Prostate gland (tissue), 2 donors: ENCODE results near the gene SLC25A12. TPM values are rescaled to one million over a fixed set of nuclear protein-coding genes. Genes with fewer than 3 reads are reported as not detected.

Experiments used
- DNase-seq: peaks from one replicate; pipeline ENCODE4 v3.0.0-alpha.2; 2019; ENCODE audit warnings: low spot score
- H3K27ac ChIP-seq, 2 donors: fragments of 200-600 bp; sonication (generic); 2 replicates each; pipeline ENCODE4 v1.5.1; 2017 to 2019
- H3K27me3 ChIP-seq: fragments of 200-600 bp; sonication (generic); replicated peaks from 2 replicates; pipeline ENCODE4 v1.5.1; 2019; ENCODE audit not compliant: insufficient read depth
- H3K36me3 ChIP-seq, 2 donors: fragments of 200-600 bp; sonication (generic); 1 replicate in 1 of 2; 2 replicates in 1 of 2; pipeline versions ENCODE4 v1.5.1 to v1.8.1; 2017 to 2019
- H3K4me1 ChIP-seq: fragments of 200-600 bp; sonication (generic); replicated peaks from 2 replicates; pipeline ENCODE4 v1.5.1; 2019
- H3K4me3 ChIP-seq, 2 donors: fragments of 200-600 bp; sonication (generic); 2 replicates each; pipeline ENCODE4 v1.5.1; 2017 to 2019
- H3K9me3 ChIP-seq: fragments of 200-600 bp; sonication (generic); 2 replicates; pipeline ENCODE4 v1.5.1; 2017
- CTCF ChIP-seq, 4 experiments: fragments of 200-600 bp in 2 of 4; fragments of 450-650 bp in 2 of 4; sonication (generic) in 2 of 4; IDR thresholded peaks; 1 replicate in 3 of 4; 2 replicates in 1 of 4; pipeline ENCODE4 v1.5.1; 2016 to 2019; ENCODE audit warnings: antibody characterized with exemption in 4 of 4, mild to moderate bottlenecking in 2 of 4, moderate library complexity in 2 of 4
- POLR2A ChIP-seq: fragments of 450-650 bp; IDR thresholded peaks from one replicate; pipeline ENCODE4 v1.6.1; 2016; ENCODE audit warnings: antibody characterized with exemption, mild to moderate bottlenecking
- POLR2AphosphoS5 ChIP-seq: sonication (generic); formaldehyde crosslinking; IDR thresholded peaks from one replicate; pipeline ENCODE4 v1.6.1; 2017; ENCODE audit warnings: antibody characterized with exemption
- WGBS: methylation state at CpG from one replicate; pipeline ENCODE4 v1.1.5; 2018; 5-methylcytosine and 5-hydroxymethylcytosine counted together
- intact Hi-C: fragments of 100-400 bp; cut with DNase I; formaldehyde crosslinking; loops from one replicate; pipeline ENCODE4 v1.14.2; 2022
- total RNA-seq, 2 donors: library from RNA; depleted of rRNA; stranded (reverse); fragments of >200 nt; gene quantifications; one replicate each; pipeline ENCODE4 v1.1.0, GENCODE V29; 2016

SLC25A12 gene
- total RNA-seq, 2 donors from 2014 or later = 23.5 to 33.9 TPM

GRCh38 chr2:171882089-171882769, 11.8 kb downstream of the SLC25A12 start:
- H3K9me3 ChIP-seq = no peaks in the 10 kb centered on the region
- intact Hi-C loops = no loop called here
- H3K4me1 ChIP-seq = no peaks in the 10 kb centered on the region
- 88% methylated on average over 2 of the region's 2 CpGs for WGBS
- no peaks in the 10 kb centered on the region for H3K27me3 ChIP-seq
- no peak for TF ChIP-seq POLR2A
- H3K27ac ChIP-seq = no peak overlapping the region
- no peak for DNase-seq
- no peak overlapping the region for H3K4me3 ChIP-seq
- H3K36me3 ChIP-seq = no peaks in the 10 kb centered on the region

- H3K27ac ChIP-seq = no peak overlapping the region
- H3K36me3 ChIP-seq = no peaks in the 10 kb centered on the region
- H3K4me1 ChIP-seq = no peaks in the 10 kb centered on the region
- no peaks in the 10 kb centered on the region for H3K27me3 ChIP-seq
- 96% methylated on average over 3 of the region's 3 CpGs for WGBS
- intact Hi-C loops = no loop called here
- H3K9me3 ChIP-seq = no peaks in the 10 kb centered on the region
- no peak for TF ChIP-seq POLR2A
- TF ChIP-seq CTCF (IDR thresholded peaks at IDR 0.05) = no peak
- no peak overlapping the region for H3K4me3 ChIP-seq
- no peak for DNase-seq
These were observed 13.3 kb downstream of the SLC25A12 start for GRCh38 chr2:171880774-171881173.

- no peak for DNase-seq
- WGBS = 72% methylated on average over 1 of the region's 1 CpG
- Histone ChIP-seq H3K4me3 (no peak overlapping the region), H3K27me3 (no peaks in the 10 kb centered on the region), H3K36me3 (no peaks in the 10 kb centered on the region), H3K27ac (no peak overlapping the region), H3K4me1 (no peaks in the 10 kb centered on the region), H3K9me3 (no peaks in the 10 kb centered on the region)
- intact Hi-C loops = no loop called here
- TF ChIP-seq POLR2A = no peak
- TF ChIP-seq CTCF (IDR thresholded peaks at IDR 0.05) = no peak
- TF ChIP-seq POLR2AphosphoS5 = no peak
These were observed 14.2 kb downstream of the SLC25A12 start for GRCh38 chr2:171879865-171880264.

- 22% methylated on average over 2 of the region's 2 CpGs for WGBS
- Histone ChIP-seq H3K27ac (peak overlapping the region; percentile 50 to 66), H3K36me3 (no peaks in the 10 kb centered on the region), H3K9me3 (no peaks in the 10 kb centered on the region), H3K4me3 (no peak overlapping the region), H3K27me3 (no peaks in the 10 kb centered on the region), H3K4me1 (no peaks in the 10 kb centered on the region)
- DNase-seq = peak; percentile 69
- TF ChIP-seq CTCF (IDR thresholded peaks at IDR 0.05) (no peak), POLR2AphosphoS5 (peak; percentile 90)
- intact Hi-C loops = no loop called here
These were observed 15.5 kb downstream of the SLC25A12 start for GRCh38 chr2:171878481-171878993.

- Histone ChIP-seq H3K4me1 (no peaks in the 10 kb centered on the region), H3K27ac (no peak overlapping the region), H3K36me3 (no peaks in the 10 kb centered on the region), H3K27me3 (no peaks in the 10 kb centered on the region), H3K9me3 (no peaks in the 10 kb centered on the region), H3K4me3 (no peak overlapping the region)
- intact Hi-C loops = no loop called here
- no peak for TF ChIP-seq POLR2AphosphoS5
- no peak for TF ChIP-seq CTCF (IDR thresholded peaks at IDR 0.05)
- TF ChIP-seq POLR2A = no peak
- DNase-seq = no peak
- 92% methylated on average over 12 of the region's 12 CpGs for WGBS
These were observed 19.1 kb downstream of the SLC25A12 start for GRCh38 chr2:171874963-171875362.
